ES-I3 (cell line): ENCODE measurements around the gene DCDC1.
"Not testable (repeated sequence)": the region's sequence is repeated elsewhere in the genome, so short reads cannot be mapped to it uniquely, and the experiment has no call there.

ENCODE experiments used
- H3K36me3 ChIP-seq: 2 replicates; pipeline ENCODE4 v1.6.1; 2013; ENCODE audit warnings: mild to moderate bottlenecking, low read length, control low read depth, moderate library complexity; ENCODE audit not compliant: insufficient read depth
- H3K4me1 ChIP-seq: 2 replicates; pipeline ENCODE4 v1.6.1; 2013; ENCODE audit warnings: mild to moderate bottlenecking, control low read depth, low read length; ENCODE audit not compliant: insufficient read depth
- H3K9ac ChIP-seq: 2 replicates; pipeline ENCODE4 v1.6.1; 2013; ENCODE audit warnings: low read depth, mild to moderate bottlenecking, low read length, moderate library complexity
- H3K9me3 ChIP-seq: 2 replicates; pipeline ENCODE4 v1.6.1; 2013; ENCODE audit warnings: mild to moderate bottlenecking, low read length, moderate library complexity; ENCODE audit not compliant: control insufficient read depth, insufficient read depth

Gene DCDC1

GRCh38 chr11:31366795-31367194 lies 2.7 kb downstream of the DCDC1 start:
- no peak overlapping the region for H3K9ac ChIP-seq
- H3K4me1 ChIP-seq = no peaks in the 10 kb centered on the region; the same call in 1 of the 2 replicates
- H3K36me3 ChIP-seq = no peaks in the 10 kb centered on the region
- no peaks in the 10 kb centered on the region for H3K9me3 ChIP-seq

DNA sequence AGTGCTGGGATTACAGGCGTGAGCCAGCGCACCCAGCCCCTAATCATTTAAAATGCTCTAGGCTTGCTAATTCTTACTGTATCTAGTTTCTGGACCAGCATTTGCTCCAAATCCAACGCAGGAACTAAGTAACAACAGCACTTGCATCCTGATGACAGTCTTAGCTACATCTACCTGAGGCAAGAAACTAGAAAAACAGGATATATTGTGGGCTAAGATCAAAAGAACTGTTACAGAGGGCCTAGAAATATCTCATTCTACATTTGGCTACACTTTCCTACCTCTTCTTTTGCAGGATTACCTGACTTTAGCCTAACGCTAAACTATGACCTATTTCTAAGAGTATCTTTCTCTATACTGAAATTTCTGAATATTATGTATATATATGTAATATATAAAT lies 7.8 kb downstream of the DCDC1 start:
- Histone ChIP-seq H3K9ac (no peak overlapping the region), H3K9me3 (no peaks in the 10 kb centered on the region), H3K4me1 (no peaks in the 10 kb centered on the region; the same call in 1 of the 2 replicates), H3K36me3 (no peaks in the 10 kb centered on the region)

GRCh38 chr11:31355817-31356216 lies 13.7 kb downstream of the DCDC1 start:
- Histone ChIP-seq H3K4me1 (no peaks in the 10 kb centered on the region), H3K9me3 (no peaks in the 10 kb centered on the region), H3K9ac (no peak overlapping the region), H3K36me3 (no peaks in the 10 kb centered on the region)

DNA sequence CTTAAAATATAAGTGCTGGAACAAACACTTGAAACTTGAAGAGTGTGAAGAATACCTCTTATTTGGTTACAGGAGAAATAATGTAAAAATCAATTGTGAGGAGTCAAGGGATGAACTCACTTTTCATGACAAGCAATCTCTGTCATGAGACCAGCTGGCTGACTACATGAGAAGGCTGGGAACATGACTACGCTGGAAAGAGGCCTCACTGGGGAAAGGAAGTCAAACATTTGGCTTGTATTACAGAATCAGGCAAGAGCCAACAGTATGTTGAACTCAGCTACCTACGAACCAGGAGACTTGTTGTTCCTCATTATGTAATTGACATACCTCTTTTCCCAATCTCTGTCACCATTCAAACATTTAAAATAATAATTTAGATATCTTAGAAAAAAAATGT lies 14.4 kb downstream of the DCDC1 start:
- H3K9me3 ChIP-seq = no peaks in the 10 kb centered on the region
- H3K36me3 ChIP-seq = no peaks in the 10 kb centered on the region
- no peak overlapping the region for H3K9ac ChIP-seq
- no peaks in the 10 kb centered on the region for H3K4me1 ChIP-seq

DNA sequence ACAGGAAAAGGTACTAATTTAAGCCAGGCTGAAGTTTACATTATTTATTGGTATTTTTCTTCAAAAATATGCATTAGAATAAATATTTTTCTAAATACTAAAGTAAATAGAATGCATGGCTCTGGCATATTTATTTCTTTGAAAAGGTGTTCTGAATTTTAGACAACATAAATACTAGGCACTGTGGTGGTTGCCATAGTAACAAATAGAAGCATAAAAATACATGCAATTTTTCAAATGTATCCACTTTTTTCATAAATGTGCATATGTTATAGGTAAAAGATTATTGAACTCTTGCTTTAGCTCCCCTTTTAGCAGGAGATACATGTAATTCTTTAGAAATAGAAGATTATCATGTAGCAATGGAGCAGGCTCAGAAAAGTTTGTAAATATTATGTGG lies 18.4 kb downstream of the DCDC1 start:
- Histone ChIP-seq H3K9ac (no peak overlapping the region), H3K36me3 (no peaks in the 10 kb centered on the region), H3K9me3 (no peaks in the 10 kb centered on the region), H3K4me1 (no peaks in the 10 kb centered on the region)

DNA sequence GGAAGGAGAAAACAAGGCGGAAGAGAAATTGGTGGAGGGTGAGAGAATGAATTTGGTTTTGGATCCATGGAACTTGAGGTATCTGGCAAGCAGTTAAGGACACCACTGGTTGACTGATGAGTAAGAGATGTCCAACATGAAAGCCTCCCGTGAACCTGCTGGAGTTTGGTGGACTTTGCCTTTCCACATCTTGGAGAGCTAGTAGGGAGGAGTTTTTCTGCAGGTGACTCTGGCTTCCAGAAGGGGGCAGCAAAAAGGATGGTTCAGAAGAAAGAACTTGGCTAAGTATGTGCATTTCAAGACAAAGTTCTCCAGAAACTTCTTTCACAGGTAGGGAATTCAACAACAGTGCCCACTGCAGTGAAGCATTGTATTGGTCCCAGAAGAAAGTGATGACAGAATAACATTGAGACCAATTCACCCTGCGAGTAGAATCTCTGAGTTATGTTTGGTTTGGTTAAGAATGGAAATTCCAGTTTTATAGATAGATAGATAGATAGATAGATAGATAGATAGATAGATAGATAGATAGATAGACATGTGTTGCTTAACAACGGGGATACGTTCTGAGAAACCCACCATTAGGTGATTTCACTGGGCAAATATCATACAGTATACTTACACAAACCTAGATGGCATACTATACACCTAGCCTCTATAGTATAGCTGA lies 28.5 kb downstream of the DCDC1 start:
- H3K4me1 ChIP-seq = no peaks in the 10 kb centered on the region
- H3K9me3 ChIP-seq = no peaks in the 10 kb centered on the region
- H3K9ac ChIP-seq = no peak overlapping the region
- no peaks in the 10 kb centered on the region for H3K36me3 ChIP-seq

GRCh38 chr11:31337806-31338205 lies 31.7 kb downstream of the DCDC1 start:
- no peaks in the 10 kb centered on the region for H3K36me3 ChIP-seq
- H3K9ac ChIP-seq = no peak overlapping the region
- no peaks in the 10 kb centered on the region for H3K4me1 ChIP-seq
- H3K9me3 ChIP-seq = no peaks in the 10 kb centered on the region; the same call in 1 of the 2 replicates

DNA sequence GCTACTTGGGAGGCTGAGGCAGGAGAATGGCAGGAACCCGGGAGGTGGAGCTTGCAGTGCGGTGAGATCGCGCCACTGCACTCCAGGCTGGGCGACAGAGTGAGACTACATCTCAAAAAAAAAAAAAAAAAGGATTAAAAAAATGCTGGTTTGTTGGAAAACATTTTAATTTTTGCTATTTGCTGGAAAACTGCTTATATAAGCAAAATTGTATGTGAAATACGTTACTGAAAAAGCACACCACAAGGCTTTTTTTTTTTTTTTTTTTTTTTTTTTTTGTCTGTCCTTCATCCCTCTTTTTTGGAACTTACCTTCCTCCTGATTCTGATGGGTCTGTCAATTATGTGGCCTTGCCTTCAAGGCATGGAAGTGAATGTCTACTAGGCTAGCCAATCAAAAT lies 40.8 kb downstream of the DCDC1 start:
- Histone ChIP-seq H3K36me3 (no peaks in the 10 kb centered on the region), H3K9me3 (no peaks in the 10 kb centered on the region), H3K9ac (no peak overlapping the region), H3K4me1 (no peaks in the 10 kb centered on the region)

- Histone ChIP-seq H3K36me3 (no peaks in the 10 kb centered on the region), H3K9ac (no peak overlapping the region), H3K4me1 (no peaks in the 10 kb centered on the region)
Observed at GRCh38 chr11:31327417-31327816, 42.1 kb downstream of the DCDC1 start.

GRCh38 chr11:31326470-31327148 lies 42.9 kb downstream of the DCDC1 start:
- Histone ChIP-seq H3K4me1 (no peaks in the 10 kb centered on the region), H3K9ac (no peak overlapping the region), H3K36me3 (no peaks in the 10 kb centered on the region), H3K9me3 (no peaks in the 10 kb centered on the region)

More at GRCh38 chr11:31327417-31327816, 42.1 kb downstream of the DCDC1 start:
- no peaks in the 10 kb centered on the region for H3K9me3 ChIP-seq

DNA sequence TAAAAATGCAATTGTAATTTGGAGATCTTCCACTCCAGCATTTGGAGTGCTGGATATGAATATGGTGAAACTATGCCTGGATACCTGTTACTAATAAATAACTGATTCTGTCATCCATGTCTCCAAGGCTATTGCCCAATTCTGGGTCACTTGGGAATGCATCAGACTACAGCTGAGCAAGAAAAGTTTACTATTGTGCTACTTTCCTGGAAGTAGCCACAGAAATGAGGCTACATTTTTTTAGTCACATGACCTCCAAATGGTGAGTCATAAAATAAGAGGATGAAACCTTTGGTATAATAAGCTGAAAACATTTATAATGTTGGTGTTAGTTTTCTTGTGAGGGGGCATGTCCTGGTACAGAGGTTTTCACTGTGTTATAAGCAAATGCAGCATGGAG lies 44.4 kb downstream of the DCDC1 start:
- Histone ChIP-seq H3K9me3 (no peaks in the 10 kb centered on the region), H3K9ac (no peak overlapping the region), H3K36me3 (no peaks in the 10 kb centered on the region), H3K4me1 (no peaks in the 10 kb centered on the region)

- Histone ChIP-seq H3K36me3 (no peaks in the 10 kb centered on the region), H3K4me1 (no peaks in the 10 kb centered on the region), H3K9ac (no peak overlapping the region), H3K9me3 (no peaks in the 10 kb centered on the region)
Observed at GRCh38 chr11:31323145-31323544, 46.4 kb downstream of the DCDC1 start.

GRCh38 chr11:31321494-31321893 lies 48.0 kb downstream of the DCDC1 start:
- not testable (repeated sequence) for H3K4me1 ChIP-seq, H3K9ac ChIP-seq, H3K36me3 ChIP-seq, H3K9me3 ChIP-seq

DNA sequence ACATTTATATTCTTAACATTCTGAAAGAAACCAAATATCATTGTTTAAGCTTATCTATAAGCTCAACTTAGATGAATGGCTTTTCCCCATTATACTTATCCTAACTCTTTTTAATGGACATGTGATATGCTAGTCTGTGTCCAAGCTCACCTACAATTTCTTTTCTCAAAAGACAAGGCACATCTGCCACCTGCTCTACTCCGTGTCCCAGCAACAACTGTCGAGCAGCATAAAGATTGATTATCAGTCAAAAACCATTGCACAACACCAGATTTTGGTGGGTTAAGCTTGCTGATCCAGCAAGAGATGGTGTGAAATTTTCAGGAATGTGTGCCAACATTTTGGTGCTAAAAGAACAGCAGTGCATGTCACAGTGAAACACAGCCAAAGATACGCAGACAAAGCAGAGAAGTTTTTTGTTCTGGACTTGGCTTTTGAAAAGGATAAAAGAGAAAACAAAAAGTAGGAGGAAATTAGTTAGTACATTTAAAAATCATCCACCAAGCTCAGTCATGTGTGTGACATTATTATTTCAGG lies 65.8 kb downstream of the DCDC1 start:
- Histone ChIP-seq H3K9ac (no peak overlapping the region), H3K9me3 (no peaks in the 10 kb centered on the region), H3K36me3 (no peaks in the 10 kb centered on the region), H3K4me1 (no peaks in the 10 kb centered on the region)
